GM13976 (cell line): ENCODE measurements around the gene ADH5.
"Not testable (repeated sequence)": the region's sequence is repeated elsewhere in the genome, so short reads cannot be mapped to it uniquely, and the experiment has no call there.

ENCODE experiments used
- DNase-seq: peaks from one replicate; pipeline ENCODE4 v3.0.0; 2012; ENCODE audit warnings: low spot score
- CTCF ChIP-seq: IDR thresholded peaks from 2 replicates; pipeline ENCODE4 v1.5.1; 2012; ENCODE audit warnings: borderline replicate concordance, mild to moderate bottlenecking; ENCODE audit not compliant: insufficient read depth; ENCODE audit errors: extremely low read depth, missing control alignments, control extremely low read depth
- in situ Hi-C: fragments of 300-500 bp; cut with MboI; formaldehyde crosslinking; loops from one replicate; pipeline ENCODE4 v1.12.0; 2022; ENCODE audit warnings: low sequenced_read_pairs, mixed read lengths, inconsistent platforms; ENCODE audit not compliant: unreplicated experiment

ADH5 gene

GRCh38 chr4:99102634-99103033 is 14.0 kb upstream of the ADH5 start:
- in situ Hi-C loops: loop anchor here (25.0 kb wide), 2 partner anchors 310 to 710 kb away; partner anchors contain the start of gene DAPP1
- TF ChIP-seq CTCF: no peak
- no peak for DNase-seq

- TF ChIP-seq CTCF: no peak
- no peak for DNase-seq
- in situ Hi-C loops: loop anchor here (25.0 kb wide), 2 partner anchors 311 to 711 kb away; partner anchors contain the start of gene DAPP1
Measured at GRCh38 chr4:99100876-99101275, 12.3 kb upstream of the ADH5 start.

- DNase-seq: not testable (repeated sequence)
- in situ Hi-C loops: loop anchor here (25.0 kb wide), 2 partner anchors 312 to 712 kb away; partner anchors contain the start of gene DAPP1
Measured at GRCh38 chr4:99099814-99100213, 11.2 kb upstream of the ADH5 start.

GRCh38 chr4:99099311-99099710 is 10.7 kb upstream of the ADH5 start:
- in situ Hi-C loops: no loop called here
- no peak for TF ChIP-seq CTCF

GRCh38 chr4:99091841-99092240 is 3.3 kb upstream of the ADH5 start:
- in situ Hi-C loops, DNase-seq: not testable (repeated sequence)

More at GRCh38 chr4:99099311-99099710, 10.7 kb upstream of the ADH5 start:
- no peak for DNase-seq

GRCh38 chr4:99091216-99091575 is 2.6 kb upstream of the ADH5 start:
- no peak for DNase-seq
- in situ Hi-C loops: no loop called here

GRCh38 chr4:99090481-99091215 is 2.1 kb upstream of the ADH5 start:
- no peak for TF ChIP-seq CTCF
- in situ Hi-C loops: no loop called here
- DNase-seq: no peak

More at GRCh38 chr4:99091216-99091575, 2.6 kb upstream of the ADH5 start:
- no peak for TF ChIP-seq CTCF
